Activated T-helper 1 cell treated with anti-CD3 and anti-CD28 coated beads, Interleukin-12 subunit alpha, Interleukin-12 subunit beta, Interleukin-2, Interleukin-4 antibody, amounts not matched to agents 30 ng/mL and 10 ng/mL and 1 ng/mL, durations not matched to agents 14 hours and 24 hours and 36 hours (primary cell): ENCODE data around the gene KCNJ1. TPM values are rescaled to one million over a fixed set of nuclear protein-coding genes. Genes with fewer than 3 reads are reported as not detected.

ENCODE experiments used
- DNase-seq: peaks from one replicate; pipeline ENCODE4 v3.0.0; 2021; ENCODE audit warnings: low spot score
- H3K27ac Mint-ChIP-seq: one replicate; pipeline ENCODE4 v1.8.0; 2021; ENCODE audit warnings: mild to moderate bottlenecking, mixed read lengths
- H3K27me3 Mint-ChIP-seq: one replicate; pipeline ENCODE4 v1.8.0; 2022; ENCODE audit warnings: mild to moderate bottlenecking, moderate library complexity, mixed read lengths; ENCODE audit not compliant: insufficient read depth
- H3K36me3 Mint-ChIP-seq: one replicate; pipeline ENCODE4 v1.8.0; 2021; ENCODE audit warnings: low read depth, mixed read lengths
- H3K4me1 Mint-ChIP-seq: one replicate; pipeline ENCODE4 v1.8.0; 2021; ENCODE audit warnings: low read depth, mixed read lengths
- H3K4me3 Mint-ChIP-seq: one replicate; pipeline ENCODE4 v1.8.0; 2021; ENCODE audit warnings: mild to moderate bottlenecking, moderate library complexity, mixed read lengths
- H3K9me3 Mint-ChIP-seq: one replicate; pipeline ENCODE4 v1.8.0; 2021; ENCODE audit warnings: mixed read lengths
- intact Hi-C: fragments of 100-400 bp; cut with micrococcal nuclease; formaldehyde crosslinking; loops from one replicate; pipeline ENCODE4 v1.15.1; 2024
- total RNA-seq: library from RNA; stranded (reverse); gene quantifications from 2 replicates; pipeline ENCODE4 v1.2.3, GENCODE V29; 2022

The KCNJ1 gene
- total RNA-seq, 1 donor from 2014 or later: not detected

DNA sequence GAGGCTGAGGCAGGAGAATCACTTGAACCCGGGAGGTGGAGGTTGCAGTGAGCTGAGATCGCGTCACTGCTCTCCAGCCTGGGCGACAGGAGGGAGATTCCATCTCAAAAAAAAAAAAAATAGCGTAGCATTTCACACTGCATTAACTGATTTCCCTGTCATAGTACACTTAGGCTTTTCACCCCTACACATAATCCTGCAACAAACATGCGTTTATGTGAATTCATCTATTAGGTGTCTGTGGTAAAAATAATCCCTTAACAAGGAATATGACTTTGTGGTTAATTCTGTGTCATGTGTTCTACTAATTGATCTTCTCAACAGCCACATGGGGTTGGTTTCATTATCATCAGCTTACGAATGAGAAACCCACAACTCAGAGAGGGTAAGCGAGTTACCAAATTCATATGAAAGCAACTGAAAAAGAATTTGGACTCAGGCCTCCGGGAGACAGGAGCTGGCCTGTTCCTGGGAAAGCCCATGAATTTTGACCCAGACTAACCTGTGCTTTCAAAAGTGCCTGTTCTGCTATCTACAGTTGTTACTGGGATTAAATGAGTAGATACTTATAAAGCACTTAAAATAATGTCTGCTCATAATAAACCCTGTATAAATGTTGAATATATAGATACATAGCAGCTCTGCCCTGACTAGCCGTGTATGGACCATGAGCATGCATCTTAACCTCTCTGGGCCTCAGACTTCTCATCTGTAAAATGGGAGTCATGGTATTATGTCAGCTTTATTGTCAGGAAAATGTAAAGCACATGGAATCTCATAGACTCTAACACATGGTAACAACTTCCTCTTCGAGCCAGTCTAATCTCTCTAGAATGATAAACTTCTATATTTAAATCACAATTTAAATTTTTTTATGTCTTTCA is 36.6 kb downstream of the KCNJ1 start:
- Mint-ChIP-seq H3K4me3 (peak overlapping the region; percentile 68), H3K9me3 (no peaks in the 10 kb centered on the region), H3K4me1 (peaks cover 27% of the 10 kb centered on the region), H3K36me3 (peaks cover 4% of the 10 kb centered on the region), H3K27ac (peak overlapping the region; percentile 90), H3K27me3 (peaks cover 8% of the 10 kb centered on the region)
- no peak for DNase-seq
- intact Hi-C loops: loop anchor here (1.0 to 5.0 kb wide), 12 partner anchors 28 to 799 kb away; partner anchors contain the start of gene FLI1

DNA sequence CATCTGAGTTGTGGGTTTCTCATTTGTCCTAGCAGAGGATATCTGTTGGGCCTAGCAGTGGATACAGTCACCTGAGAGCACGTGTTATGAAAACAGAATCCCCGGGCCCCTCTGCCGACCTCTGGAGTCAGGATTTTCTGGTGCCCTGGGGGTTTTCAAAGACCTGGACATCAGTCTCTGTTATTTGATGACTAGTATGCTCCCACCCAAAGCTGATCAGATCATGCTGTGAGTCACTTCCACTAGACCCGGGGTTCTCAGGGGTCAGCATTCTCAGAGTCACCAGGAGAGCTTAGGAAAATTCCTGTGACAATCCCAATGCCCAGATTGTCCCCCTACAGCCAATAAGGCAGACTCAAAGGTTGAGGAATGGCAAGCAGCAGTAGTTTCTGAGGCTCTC is 38.7 kb downstream of the KCNJ1 start:
- peaks cover 3% of the 10 kb centered on the region for H3K27me3 Mint-ChIP-seq
- H3K4me3 Mint-ChIP-seq: no peak overlapping the region
- no peak overlapping the region for H3K27ac Mint-ChIP-seq
- intact Hi-C loops: no loop called here
- peaks cover 27% of the 10 kb centered on the region for H3K4me1 Mint-ChIP-seq
- DNase-seq: no peak
- peaks cover 4% of the 10 kb centered on the region for H3K36me3 Mint-ChIP-seq
- no peaks in the 10 kb centered on the region for H3K9me3 Mint-ChIP-seq

DNA sequence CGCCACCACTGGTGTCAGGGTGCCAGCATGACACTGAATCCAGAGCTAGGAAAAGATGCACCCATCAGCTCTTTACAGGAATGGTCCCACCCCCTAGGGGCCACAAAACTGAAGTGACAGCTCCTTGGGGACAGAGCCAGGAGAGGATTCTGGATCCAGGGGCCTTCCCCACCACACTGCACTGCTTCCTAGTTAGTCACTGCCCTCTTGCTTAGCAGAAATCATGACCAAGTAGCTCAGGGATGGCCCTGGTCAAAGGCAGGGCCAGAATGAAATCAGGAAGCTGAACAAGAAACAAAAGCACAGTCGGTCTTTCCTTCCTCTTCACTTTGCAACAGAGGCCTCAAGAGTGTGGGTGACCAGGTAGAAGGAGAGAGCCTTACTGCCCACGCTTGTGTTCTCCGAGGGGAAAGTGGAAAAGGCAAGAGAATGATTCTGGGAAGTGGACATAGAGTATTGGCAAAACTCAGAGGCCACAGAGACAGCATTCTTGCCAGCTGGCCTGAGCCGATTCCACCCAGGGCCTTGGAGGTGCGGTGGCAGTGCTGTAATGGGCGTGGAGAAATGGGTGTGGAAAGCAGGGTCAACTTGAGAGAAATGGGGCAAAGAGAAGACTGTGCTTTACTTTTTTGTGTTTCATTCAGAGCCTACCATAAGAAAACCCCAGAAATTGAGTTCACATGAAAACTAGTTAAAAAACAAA is 39.8 kb downstream of the KCNJ1 start:
- no peak for DNase-seq
- no peak overlapping the region for H3K27ac Mint-ChIP-seq
- intact Hi-C loops: no loop called here
- no peaks in the 10 kb centered on the region for H3K9me3 Mint-ChIP-seq
- peaks cover 27% of the 10 kb centered on the region for H3K4me1 Mint-ChIP-seq
- H3K36me3 Mint-ChIP-seq: peaks cover 4% of the 10 kb centered on the region
- H3K4me3 Mint-ChIP-seq: no peak overlapping the region
- no peaks in the 10 kb centered on the region for H3K27me3 Mint-ChIP-seq

DNA sequence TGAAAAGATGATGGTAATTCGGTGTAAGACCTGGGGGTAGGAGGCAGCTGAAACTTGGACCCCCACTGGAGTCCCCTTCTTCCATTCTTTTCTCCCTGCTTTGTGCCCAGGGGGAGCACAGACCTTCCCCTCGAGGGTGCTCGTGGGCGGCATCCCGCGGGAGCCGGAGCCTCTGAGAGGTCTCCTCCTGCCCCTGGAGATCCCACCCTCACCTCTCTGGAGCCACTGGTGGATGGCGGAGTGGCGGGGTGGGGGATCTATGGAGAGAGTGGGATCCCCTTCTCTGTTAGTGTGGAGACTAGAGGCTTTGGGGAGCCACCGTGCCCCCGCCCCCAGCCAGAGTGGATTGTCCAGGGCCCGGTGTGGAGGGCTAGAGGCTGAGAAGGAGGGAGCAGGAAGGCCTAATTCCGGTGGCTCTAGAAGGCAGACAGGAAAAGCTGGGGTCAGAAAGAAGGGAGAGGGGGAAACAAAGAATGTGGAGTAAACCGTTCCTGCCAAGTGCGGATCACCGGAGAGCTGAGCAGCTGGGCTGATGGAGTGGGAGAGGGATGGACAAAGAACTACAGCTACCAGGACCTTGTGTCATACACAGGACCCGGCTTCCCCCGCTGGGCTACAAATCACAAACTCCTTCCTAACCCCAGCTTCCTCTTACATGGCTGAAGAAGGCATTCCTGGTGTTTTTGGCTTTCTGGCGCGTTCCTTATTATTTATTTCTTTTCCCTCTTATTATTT is 41.9 kb downstream of the KCNJ1 start:
- peaks cover 13% of the 10 kb centered on the region for H3K4me1 Mint-ChIP-seq
- H3K36me3 Mint-ChIP-seq: peaks cover 9% of the 10 kb centered on the region
- no peaks in the 10 kb centered on the region for H3K27me3 Mint-ChIP-seq
- DNase-seq: no peak
- H3K27ac Mint-ChIP-seq: no peak overlapping the region
- intact Hi-C loops: no loop called here
- no peaks in the 10 kb centered on the region for H3K9me3 Mint-ChIP-seq
- H3K4me3 Mint-ChIP-seq: no peak overlapping the region

DNA sequence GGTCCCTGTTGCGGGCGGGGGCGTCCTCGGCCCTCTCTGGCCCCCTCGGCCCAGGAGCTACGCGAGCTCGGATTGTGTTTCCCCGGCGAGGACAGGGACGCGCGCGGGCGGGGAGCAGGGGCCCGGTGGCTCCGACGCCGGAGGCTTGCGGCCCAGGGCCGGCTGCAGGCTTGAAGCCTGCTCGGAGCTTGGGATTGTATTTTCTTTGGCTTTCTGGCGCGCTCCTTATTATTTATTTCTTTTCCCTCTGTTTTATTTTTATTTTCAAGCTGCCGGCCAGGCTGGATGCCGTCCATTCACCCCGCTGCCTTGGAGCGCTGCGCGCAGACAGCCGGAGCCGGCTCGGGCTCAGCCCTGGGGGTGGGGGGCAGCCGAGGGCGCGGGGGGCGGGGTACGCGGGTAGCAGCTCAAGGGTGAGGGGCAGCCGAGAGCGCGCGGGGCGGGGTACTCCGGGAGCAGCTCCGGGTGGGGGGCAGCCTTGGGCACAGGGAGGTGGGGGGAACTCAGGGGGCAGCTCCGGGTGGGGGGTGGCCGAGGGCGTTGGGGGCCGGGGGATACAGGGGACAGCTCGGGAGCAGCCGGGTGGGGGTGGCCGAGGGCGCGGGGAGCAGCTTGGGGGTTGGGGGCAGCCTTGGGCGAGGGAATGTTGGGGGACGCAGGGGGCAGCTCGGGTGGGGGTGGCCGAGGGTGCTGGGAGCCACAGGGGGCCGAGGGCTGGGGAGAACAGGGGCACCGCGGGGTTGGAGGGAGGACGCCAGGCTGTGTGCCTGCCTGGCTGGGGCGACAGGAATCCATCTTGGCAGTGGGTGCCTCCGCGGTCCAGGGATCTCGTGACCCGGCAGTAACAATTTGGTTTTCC is 42.7 kb downstream of the KCNJ1 start:
- intact Hi-C loops: no loop called here
- Mint-ChIP-seq H3K36me3 (peaks cover 6% of the 10 kb centered on the region), H3K9me3 (no peaks in the 10 kb centered on the region), H3K27me3 (no peaks in the 10 kb centered on the region), H3K4me3 (no peak overlapping the region), H3K4me1 (peaks cover 5% of the 10 kb centered on the region), H3K27ac (no peak overlapping the region)
- DNase-seq: no peak

DNA sequence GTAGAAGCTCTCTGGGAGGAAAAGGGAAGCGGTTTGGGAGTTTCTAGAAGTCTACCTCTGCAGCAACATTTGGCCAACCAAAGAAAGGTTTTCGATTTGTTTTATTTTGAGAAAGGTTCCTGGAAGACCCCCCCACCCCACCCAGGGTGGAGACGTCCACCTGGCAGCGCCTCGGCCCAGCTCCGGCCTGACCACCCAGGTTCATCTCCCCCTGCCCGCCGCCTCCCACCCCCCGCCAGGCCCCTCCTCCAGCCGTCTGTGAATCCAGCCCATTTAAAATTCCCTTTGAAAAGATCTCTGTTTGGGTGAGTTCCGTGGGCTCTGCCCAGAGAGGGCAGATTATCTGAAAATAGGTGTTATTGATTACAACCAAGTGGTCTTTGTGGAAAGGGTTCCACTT is 43.3 kb downstream of the KCNJ1 start:
- H3K9me3 Mint-ChIP-seq: no peaks in the 10 kb centered on the region
- no peak overlapping the region for H3K4me3 Mint-ChIP-seq
- peak overlapping the region; percentile 33 for H3K27ac Mint-ChIP-seq
- H3K36me3 Mint-ChIP-seq: peaks cover 8% of the 10 kb centered on the region
- no peak for DNase-seq
- intact Hi-C loops: no loop called here
- H3K27me3 Mint-ChIP-seq: no peaks in the 10 kb centered on the region
- peaks cover 5% of the 10 kb centered on the region for H3K4me1 Mint-ChIP-seq

DNA sequence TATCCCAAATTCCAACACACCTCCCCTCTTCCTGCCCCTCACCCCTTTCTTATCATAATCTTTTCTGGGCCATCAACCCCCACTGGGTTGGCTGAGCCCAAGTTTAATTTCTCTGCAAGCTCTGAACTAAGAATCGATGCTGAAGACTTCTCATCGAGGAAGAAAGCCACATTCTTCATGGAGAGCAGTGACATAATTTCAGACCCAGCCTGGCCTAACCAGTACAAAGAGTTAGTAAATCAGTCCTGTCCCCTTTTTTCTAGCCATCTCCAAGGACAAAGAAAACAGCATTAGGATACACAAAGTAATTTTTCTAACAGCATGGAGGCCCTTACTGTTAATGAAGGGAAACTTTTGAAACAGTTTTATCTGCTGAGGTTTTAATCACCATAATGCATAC is 45.0 kb downstream of the KCNJ1 start:
- Mint-ChIP-seq H3K9me3 (no peaks in the 10 kb centered on the region), H3K27ac (no peak overlapping the region), H3K4me3 (no peak overlapping the region), H3K36me3 (peaks cover 11% of the 10 kb centered on the region), H3K27me3 (no peaks in the 10 kb centered on the region), H3K4me1 (peaks cover 5% of the 10 kb centered on the region)
- intact Hi-C loops: no loop called here
- DNase-seq: no peak

DNA sequence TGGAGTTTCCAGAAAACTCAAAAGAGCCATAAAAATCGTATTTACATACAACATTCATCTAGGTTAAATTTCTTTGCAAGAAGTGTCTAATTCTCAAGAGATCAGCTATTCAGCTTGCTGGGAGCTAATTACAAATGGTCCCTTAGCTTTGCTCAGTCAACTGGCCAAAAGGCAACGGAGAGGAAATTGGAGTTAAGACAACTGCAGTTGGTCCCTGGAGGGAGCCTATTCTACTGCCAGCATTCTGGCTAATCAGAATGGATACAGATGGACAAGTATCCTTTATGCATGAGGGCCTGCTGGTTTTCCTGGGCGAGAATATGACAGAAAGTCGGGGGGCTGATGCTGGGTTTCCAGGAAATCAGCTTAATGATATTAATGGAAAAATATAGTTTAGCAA is 45.5 kb downstream of the KCNJ1 start:
- DNase-seq: no peak
- H3K4me1 Mint-ChIP-seq: peaks cover 5% of the 10 kb centered on the region
- no peak overlapping the region for H3K4me3 Mint-ChIP-seq
- H3K36me3 Mint-ChIP-seq: peaks cover 11% of the 10 kb centered on the region
- no peak overlapping the region for H3K27ac Mint-ChIP-seq
- H3K27me3 Mint-ChIP-seq: no peaks in the 10 kb centered on the region
- intact Hi-C loops: no loop called here
- no peaks in the 10 kb centered on the region for H3K9me3 Mint-ChIP-seq

DNA sequence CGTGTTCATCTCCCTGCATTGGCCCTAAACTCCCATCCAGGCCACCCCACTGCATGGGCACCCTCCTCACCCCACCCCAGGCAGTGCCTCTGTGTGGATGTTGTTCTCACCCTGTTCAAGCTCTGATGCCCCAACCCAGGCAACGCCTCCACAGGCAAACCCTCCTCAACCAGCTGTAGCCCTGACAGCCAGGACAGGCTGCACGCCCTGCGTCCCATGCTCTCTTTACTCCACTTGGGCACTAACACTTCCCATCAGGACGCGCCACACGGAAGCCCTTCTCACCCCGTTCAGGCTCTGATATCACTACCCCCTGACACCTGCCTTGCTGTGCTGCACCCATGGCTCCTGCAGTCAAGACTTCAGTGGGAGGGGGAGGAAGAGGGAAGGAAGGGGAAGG is 47.9 kb downstream of the KCNJ1 start:
- intact Hi-C loops: no loop called here
- peaks cover 5% of the 10 kb centered on the region for H3K4me1 Mint-ChIP-seq
- H3K4me3 Mint-ChIP-seq: no peak overlapping the region

DNA sequence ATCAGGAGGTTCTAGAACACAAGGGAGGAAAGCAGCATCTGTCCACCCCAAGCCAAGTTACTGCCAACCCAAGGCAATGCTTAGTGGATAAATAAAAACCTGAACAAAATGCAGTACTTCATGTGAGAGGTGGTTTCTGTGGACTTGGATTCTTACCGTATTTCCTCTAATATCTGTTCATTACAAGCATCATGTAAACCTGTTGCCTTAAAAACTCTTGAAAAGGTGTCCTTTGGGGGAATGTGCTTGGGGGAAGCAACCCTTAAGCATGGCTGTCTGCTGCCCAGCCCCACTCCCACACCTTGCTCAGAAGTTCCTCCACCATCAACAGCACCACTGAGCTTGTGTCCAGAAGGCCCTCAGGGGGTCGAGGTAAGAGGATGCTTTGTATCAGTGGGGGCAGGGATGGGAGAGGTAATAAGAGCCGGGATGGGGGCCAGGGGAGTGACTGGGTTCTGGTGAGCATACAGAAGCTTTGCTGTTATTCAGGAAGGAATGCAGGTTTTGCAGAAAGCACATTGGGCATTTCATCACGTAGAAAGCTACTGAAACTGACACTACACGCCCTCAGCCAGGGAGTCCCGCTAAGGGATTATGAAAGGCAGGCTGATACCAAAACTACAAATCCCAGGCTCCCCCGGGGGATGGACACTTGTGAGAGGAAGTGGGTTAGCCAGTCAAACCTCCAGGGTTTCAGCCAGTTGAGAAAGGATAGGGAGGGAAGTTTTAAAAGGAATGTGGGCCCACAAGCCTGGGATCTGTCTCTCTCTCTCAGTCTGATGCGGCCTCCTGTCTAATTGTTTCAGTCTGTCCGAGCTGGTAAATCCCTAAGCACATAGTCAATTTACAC is 52.0 kb downstream of the KCNJ1 start:
- Mint-ChIP-seq H3K27ac (no peak overlapping the region), H3K36me3 (peaks cover 23% of the 10 kb centered on the region), H3K27me3 (no peaks in the 10 kb centered on the region), H3K4me1 (peaks cover 13% of the 10 kb centered on the region), H3K9me3 (no peaks in the 10 kb centered on the region), H3K4me3 (no peak overlapping the region)
- intact Hi-C loops: no loop called here
- DNase-seq: no peak

More for the DNA sequence above, 47.9 kb downstream of the KCNJ1 start:
- Mint-ChIP-seq H3K27me3 (no peaks in the 10 kb centered on the region), H3K9me3 (no peaks in the 10 kb centered on the region), H3K27ac (no peak overlapping the region), H3K36me3 (peaks cover 9% of the 10 kb centered on the region)
- no peak for DNase-seq

DNA sequence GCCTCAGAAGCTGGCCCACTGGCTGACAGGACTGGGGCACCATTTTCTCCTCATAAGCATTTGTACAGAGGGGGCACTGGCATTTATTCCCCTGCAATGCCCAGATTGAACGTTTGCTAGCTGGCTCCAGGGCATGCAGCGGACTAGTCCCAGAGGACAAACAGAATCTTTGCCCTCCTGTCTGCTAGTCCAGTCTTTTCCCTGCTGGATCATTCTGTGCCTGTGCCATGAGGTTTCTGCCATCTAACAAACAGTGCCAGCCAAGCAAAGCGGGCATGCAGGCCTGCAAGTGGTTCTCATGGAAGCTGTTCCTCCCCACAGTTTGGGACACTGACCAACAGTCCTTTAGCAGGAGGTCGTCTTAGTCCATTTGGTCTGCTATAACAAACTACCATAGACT is 53.4 kb downstream of the KCNJ1 start:
- H3K4me3 Mint-ChIP-seq: no peak overlapping the region
- peaks cover 34% of the 10 kb centered on the region for H3K36me3 Mint-ChIP-seq
- H3K27ac Mint-ChIP-seq: no peak overlapping the region
- H3K4me1 Mint-ChIP-seq: peaks cover 20% of the 10 kb centered on the region
- no peaks in the 10 kb centered on the region for H3K9me3 Mint-ChIP-seq
- intact Hi-C loops: no loop called here
- H3K27me3 Mint-ChIP-seq: no peaks in the 10 kb centered on the region
- DNase-seq: no peak
